ENCODE measurements around the gene MAN1A1.

MAN1A1 gene

DNA sequence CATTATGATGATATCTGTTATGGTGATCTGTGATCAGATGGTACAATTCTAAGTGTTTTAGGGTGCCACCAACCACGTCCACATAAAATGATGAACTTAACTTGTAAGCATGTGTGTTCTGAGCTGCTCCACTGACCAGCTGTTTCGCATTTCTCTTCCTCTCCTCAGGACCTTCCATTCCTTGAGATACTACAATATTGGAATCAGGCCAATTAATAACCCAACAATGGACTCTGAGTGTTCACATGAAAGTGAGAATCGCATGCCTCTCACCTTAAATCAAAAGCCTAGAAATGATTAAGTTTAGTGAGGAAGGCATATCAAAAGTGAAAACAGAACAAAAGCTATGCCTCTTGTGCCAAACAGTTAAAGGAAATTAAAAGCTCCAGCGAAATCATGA, 114.6 kb downstream of the MAN1A1 start:
- H3K9ac ChIP-seq (ENCODE audit: low read length) = no peak overlapping the region
- no peaks in the 10 kb centered on the region for H3K36me3 ChIP-seq (ENCODE audit: low read length)
- no peak overlapping the region for H3K4me2 ChIP-seq (ENCODE audit: low read depth, low read length, poor library complexity, severe bottlenecking)
- no peaks in the 10 kb centered on the region for H3F3A ChIP-seq (ENCODE audit: insufficient read depth)
- H4K20me1 ChIP-seq (ENCODE audit: low read depth, low read length) = no peaks in the 10 kb centered on the region
- H3K27ac ChIP-seq (ENCODE audit: low read depth, low read length) = no peak overlapping the region
- H3K27me3 ChIP-seq (ENCODE audit: low read length) = no peaks in the 10 kb centered on the region
- H3K4me3 ChIP-seq (ENCODE audit: insufficient read depth, low read length, poor library complexity, severe bottlenecking) = no peak overlapping the region
- no peaks in the 10 kb centered on the region for H3K9me3 ChIP-seq (ENCODE audit: insufficient read depth, low read length)
- no peaks in the 10 kb centered on the region for H3K9me2 ChIP-seq (replicated peaks; ENCODE audit: insufficient read depth, low read length)
- H3K79me2 ChIP-seq (ENCODE audit: insufficient read depth, low read length) = no peaks in the 10 kb centered on the region
- no peak overlapping the region for H2AFZ ChIP-seq (ENCODE audit: low read depth, low read length, severe bottlenecking)
- TF ChIP-seq, protein P1, sequence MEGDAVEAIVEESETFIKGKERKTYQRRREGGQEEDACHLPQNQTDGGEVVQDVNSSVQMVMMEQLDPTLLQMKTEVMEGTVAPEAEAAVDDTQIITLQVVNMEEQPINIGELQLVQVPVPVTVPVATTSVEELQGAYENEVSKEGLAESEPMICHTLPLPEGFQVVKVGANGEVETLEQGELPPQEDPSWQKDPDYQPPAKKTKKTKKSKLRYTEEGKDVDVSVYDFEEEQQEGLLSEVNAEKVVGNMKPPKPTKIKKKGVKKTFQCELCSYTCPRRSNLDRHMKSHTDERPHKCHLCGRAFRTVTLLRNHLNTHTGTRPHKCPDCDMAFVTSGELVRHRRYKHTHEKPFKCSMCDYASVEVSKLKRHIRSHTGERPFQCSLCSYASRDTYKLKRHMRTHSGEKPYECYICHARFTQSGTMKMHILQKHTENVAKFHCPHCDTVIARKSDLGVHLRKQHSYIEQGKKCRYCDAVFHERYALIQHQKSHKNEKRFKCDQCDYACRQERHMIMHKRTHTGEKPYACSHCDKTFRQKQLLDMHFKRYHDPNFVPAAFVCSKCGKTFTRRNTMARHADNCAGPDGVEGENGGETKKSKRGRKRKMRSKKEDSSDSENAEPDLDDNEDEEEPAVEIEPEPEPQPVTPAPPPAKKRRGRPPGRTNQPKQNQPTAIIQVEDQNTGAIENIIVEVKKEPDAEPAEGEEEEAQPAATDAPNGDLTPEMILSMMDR (IDR thresholded peaks at IDR 0.05; ENCODE audit: insufficient read depth, low read length, poor library complexity, severe bottlenecking) = no peak
- no peak for TF ChIP-seq EZH2phosphoT487 (conservative IDR thresholded peaks at IDR 0.05; ENCODE audit: low read length)

DNA sequence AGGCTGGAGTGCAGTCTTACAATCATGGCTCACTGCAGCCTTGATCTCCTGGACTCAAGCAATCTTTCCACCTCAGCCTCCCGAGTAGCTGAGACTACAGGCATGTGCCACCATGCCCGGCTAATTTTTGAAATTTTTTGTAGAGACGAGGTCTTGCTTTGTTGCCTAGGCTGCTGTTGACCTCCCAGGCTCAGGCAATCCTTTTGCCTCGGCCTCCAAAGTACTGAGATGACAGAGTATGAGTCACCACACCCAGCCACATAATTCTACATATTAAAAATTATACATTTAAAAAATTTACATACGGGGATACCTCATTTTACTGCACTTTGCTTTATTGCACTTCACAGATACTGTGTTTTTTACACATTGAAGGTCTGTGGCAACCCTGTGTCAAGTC, 115.1 kb downstream of the MAN1A1 start:
- no peak for TF ChIP-seq EZH2phosphoT487 (conservative IDR thresholded peaks at IDR 0.05; ENCODE audit: low read length)
- TF ChIP-seq, protein P1 (IDR thresholded peaks at IDR 0.05; ENCODE audit: insufficient read depth, low read length, poor library complexity, severe bottlenecking) = no peak
- Histone ChIP-seq H3K79me2 (ENCODE audit: insufficient read depth, low read length) (no peaks in the 10 kb centered on the region), H3F3A (ENCODE audit: insufficient read depth) (no peaks in the 10 kb centered on the region)

DNA sequence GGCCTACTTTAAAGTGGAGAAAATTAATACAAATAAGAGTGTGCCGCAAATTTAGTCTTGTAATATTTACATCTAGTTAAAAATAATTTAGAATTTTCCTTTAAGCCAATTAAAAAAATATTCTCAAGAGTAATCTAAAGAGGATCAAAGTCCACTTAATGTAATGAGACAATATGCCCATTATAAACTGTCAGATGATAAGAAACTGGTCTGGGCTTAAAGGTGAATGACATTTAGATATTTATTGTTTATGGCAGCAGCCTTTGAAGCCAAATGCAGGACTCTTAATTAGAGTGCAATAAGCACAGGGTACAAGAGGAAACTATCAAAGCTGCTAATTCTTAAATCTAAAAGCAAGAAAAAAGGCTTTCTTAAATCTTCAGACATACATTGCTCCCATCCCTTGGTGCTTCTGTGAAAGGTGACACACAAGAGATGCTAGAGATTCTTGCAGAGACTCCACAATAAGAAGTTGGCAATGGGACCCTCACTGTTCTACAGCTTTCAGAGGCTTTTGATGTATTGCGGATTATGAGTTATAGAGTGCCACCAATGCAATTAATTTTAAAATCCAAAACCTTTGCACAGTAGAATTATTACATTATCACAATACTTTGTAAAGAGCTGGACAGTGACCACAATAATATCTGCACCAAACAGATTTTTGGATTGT, 116.1 kb downstream of the MAN1A1 start:
- Histone ChIP-seq H2AFZ (ENCODE audit: low read depth, low read length, severe bottlenecking) (no peak overlapping the region), H3K36me3 (ENCODE audit: low read length) (no peaks in the 10 kb centered on the region), H3K9me3 (ENCODE audit: insufficient read depth, low read length) (no peaks in the 10 kb centered on the region), H3K9me2 (replicated peaks; ENCODE audit: insufficient read depth, low read length) (no peaks in the 10 kb centered on the region), H3F3A (ENCODE audit: insufficient read depth) (no peaks in the 10 kb centered on the region), H3K27me3 (ENCODE audit: low read length) (no peaks in the 10 kb centered on the region), H3K27ac (ENCODE audit: low read depth, low read length) (no peak overlapping the region), H3K4me2 (ENCODE audit: low read depth, low read length, poor library complexity, severe bottlenecking) (no peak overlapping the region), H3K4me3 (ENCODE audit: insufficient read depth, low read length, poor library complexity, severe bottlenecking) (no peak overlapping the region), H3K79me2 (ENCODE audit: insufficient read depth, low read length) (no peaks in the 10 kb centered on the region), H4K20me1 (ENCODE audit: low read depth, low read length) (no peaks in the 10 kb centered on the region), H3K9ac (ENCODE audit: low read length) (no peak overlapping the region)
- TF ChIP-seq, protein P1 (IDR thresholded peaks at IDR 0.05; ENCODE audit: insufficient read depth, low read length, poor library complexity, severe bottlenecking) = no peak
- no peak for TF ChIP-seq EZH2phosphoT487 (conservative IDR thresholded peaks at IDR 0.05; ENCODE audit: low read length)

More for the DNA sequence above, 115.1 kb downstream of the MAN1A1 start:
- Histone ChIP-seq H2AFZ (ENCODE audit: low read depth, low read length, severe bottlenecking) (no peak overlapping the region), H3K4me3 (ENCODE audit: insufficient read depth, low read length, poor library complexity, severe bottlenecking) (no peak overlapping the region), H3K27ac (ENCODE audit: low read depth, low read length) (no peak overlapping the region), H3K9ac (ENCODE audit: low read length) (no peak overlapping the region), H4K20me1 (ENCODE audit: low read depth, low read length) (no peaks in the 10 kb centered on the region), H3K36me3 (ENCODE audit: low read length) (no peaks in the 10 kb centered on the region), H3K9me3 (ENCODE audit: insufficient read depth, low read length) (no peaks in the 10 kb centered on the region), H3K27me3 (ENCODE audit: low read length) (no peaks in the 10 kb centered on the region), H3K4me2 (ENCODE audit: low read depth, low read length, poor library complexity, severe bottlenecking) (no peak overlapping the region), H3K9me2 (replicated peaks; ENCODE audit: insufficient read depth, low read length) (no peaks in the 10 kb centered on the region)

Data from SU-DHL-6 (cell line).